Effector memory CD4-positive, alpha-beta T cell (primary cell): ENCODE results near the gene HSD11B2.

ENCODE experiments used
- DNase-seq, 3 donors: peaks; one replicate each; pipeline ENCODE4 v3.0.0-alpha.2; 2020
- H3K27ac ChIP-seq: 2 replicates; pipeline ENCODE4 v1.7.0; 2013; ENCODE audit warnings: mild to moderate bottlenecking, low read length, moderate library complexity; ENCODE audit not compliant: insufficient read depth, poor library complexity, severe bottlenecking
- H3K27me3 ChIP-seq: replicated peaks from 2 replicates; pipeline ENCODE4 v1.7.0; 2013; ENCODE audit warnings: mild to moderate bottlenecking, low read length; ENCODE audit not compliant: insufficient read depth, control insufficient read depth, poor library complexity, severe bottlenecking
- H3K36me3 ChIP-seq: 2 replicates; pipeline ENCODE4 v1.7.0; 2013; ENCODE audit warnings: mild to moderate bottlenecking, low read length, moderate library complexity; ENCODE audit not compliant: control insufficient read depth, insufficient read depth
- H3K4me1 ChIP-seq: 2 replicates; pipeline ENCODE4 v1.7.0; 2013; ENCODE audit warnings: low read length, mild to moderate bottlenecking; ENCODE audit not compliant: control insufficient read depth, insufficient read depth, poor library complexity, severe bottlenecking
- H3K4me3 ChIP-seq: 2 replicates; pipeline ENCODE4 v1.7.0; 2013; ENCODE audit warnings: low read length, low read depth, mild to moderate bottlenecking; ENCODE audit not compliant: insufficient read depth, poor library complexity, severe bottlenecking
- H3K9me3 ChIP-seq: 2 replicates; pipeline ENCODE4 v1.7.0; 2013; ENCODE audit warnings: mild to moderate bottlenecking, low read length, moderate library complexity; ENCODE audit not compliant: control insufficient read depth

The HSD11B2 gene

DNA sequence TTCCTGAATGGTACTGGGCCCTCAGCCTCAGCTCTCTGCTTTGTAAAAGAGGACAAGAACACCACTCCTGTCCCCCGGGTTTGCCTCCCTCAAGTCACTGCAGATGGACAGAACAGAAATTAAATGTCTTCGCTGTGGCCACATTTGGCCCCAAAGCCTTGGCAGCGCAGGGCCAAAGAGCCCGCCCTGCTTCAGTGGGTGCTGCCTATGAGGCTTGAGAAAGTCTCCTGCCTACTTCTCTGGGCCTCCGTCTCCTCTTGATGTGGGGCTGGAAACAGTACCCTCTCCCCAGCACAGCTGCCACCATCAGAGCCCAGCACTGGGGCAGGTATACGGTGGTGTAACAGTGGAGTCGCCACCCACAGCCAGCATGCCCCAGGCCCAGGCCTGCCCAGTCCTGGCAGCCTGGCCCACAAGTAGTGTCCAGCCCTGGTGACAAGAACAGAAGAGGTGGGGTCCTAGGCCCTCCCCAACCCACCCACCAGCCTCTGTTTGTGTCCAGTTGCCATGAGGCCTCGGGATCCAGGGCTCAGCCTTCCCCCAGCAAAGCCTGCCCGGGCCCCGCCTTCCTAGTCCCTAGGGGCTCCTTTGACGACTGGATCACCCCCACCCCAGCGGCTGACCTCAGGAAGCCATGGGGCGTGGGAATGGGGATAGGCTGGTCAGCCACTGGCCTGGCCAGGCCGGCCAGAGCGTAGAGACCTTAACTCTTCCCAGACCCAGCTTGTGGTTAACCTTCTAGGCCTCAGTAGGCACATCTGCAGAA is 33.7 kb upstream of the HSD11B2 start:
- H3K27me3 ChIP-seq, result peaks cover 31% of the 10 kb centered on the region
- no peak for DNase-seq
- H3K4me1 ChIP-seq, result peaks cover 15% of the 10 kb centered on the region
- no peaks in the 10 kb centered on the region for H3K36me3 ChIP-seq
- no peak overlapping the region for H3K4me3 ChIP-seq
- no peak overlapping the region for H3K27ac ChIP-seq
- H3K9me3 ChIP-seq, result no peaks in the 10 kb centered on the region

DNA sequence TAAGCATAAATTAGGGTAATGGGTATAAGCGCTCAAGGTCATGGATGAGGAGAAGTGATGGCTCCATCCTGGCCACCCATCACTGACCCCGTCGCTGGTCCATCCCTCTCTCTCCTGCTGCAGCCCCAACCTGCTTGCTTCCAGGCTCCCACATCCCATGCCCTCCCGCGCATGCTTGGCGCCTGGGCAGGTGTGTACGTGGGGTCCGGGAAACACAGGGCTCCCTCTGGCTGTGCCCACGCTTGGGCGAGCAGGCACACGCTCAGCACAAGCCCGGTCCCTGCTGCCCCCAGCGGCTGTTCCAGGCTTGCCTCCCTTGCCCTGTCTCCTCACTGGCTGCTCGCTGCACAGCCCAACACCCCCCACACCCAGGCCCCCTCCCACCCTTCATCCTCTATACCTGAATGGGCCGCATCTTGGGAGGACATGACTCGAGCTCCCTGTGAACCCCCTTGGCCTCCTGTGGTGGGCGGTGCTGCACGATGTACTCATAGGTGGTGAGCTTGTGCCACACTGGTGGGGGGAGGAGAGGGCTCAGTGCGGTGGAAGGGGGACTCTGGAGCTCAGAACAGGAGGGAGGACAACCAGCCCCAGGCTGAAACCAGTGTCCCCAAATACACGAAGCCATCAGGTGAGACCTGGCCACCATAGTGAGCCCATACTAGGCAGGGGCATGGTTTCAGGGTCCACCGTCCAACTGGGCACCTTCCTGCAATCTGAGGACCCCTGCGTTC is 32.9 kb upstream of the HSD11B2 start:
- Histone ChIP-seq H3K9me3 (no peaks in the 10 kb centered on the region), H3K36me3 (no peaks in the 10 kb centered on the region), H3K4me1 (peaks cover 15% of the 10 kb centered on the region), H3K27ac (no peak overlapping the region), H3K27me3 (peaks cover 30% of the 10 kb centered on the region), H3K4me3 (no peak overlapping the region)
- no peak for DNase-seq

DNA sequence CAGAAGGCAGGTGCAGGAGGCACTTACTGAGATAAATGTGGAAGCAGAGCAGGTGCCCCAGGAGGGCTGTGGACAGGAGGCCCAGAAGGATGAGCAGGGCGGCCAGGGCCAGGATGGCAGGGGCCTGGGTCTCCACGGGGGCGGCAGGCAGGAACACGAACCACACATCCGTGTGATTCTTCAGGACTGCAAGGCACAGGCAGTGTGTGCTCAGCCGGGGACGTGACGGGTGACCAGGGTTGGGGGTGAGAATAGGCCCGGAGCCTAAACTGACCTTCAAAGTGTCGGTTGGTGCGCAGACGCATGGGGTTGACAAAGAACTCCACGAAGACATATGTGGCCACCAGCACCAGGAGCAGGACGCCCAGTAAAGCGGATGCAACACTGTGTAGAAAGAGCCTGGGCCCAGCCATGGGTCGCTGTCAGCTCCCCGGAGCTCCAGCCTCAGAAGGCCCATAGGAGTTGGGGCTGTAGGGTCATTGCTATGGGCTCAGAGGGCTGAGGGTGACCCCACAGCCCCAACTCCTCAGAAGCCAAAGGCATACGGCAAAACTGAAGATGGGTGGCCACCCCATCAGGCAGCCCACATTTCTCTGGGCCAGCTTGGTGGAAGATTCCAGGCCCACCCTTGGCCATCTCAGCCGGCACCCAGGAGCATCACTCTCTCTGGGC is 32.2 kb upstream of the HSD11B2 start:
- H3K9me3 ChIP-seq, result no peaks in the 10 kb centered on the region
- DNase-seq, result no peak
- peaks cover 22% of the 10 kb centered on the region for H3K27me3 ChIP-seq
- no peaks in the 10 kb centered on the region for H3K36me3 ChIP-seq
- H3K27ac ChIP-seq, result no peak overlapping the region
- H3K4me3 ChIP-seq, result no peak overlapping the region
- H3K4me1 ChIP-seq, result peaks cover 9% of the 10 kb centered on the region

DNA sequence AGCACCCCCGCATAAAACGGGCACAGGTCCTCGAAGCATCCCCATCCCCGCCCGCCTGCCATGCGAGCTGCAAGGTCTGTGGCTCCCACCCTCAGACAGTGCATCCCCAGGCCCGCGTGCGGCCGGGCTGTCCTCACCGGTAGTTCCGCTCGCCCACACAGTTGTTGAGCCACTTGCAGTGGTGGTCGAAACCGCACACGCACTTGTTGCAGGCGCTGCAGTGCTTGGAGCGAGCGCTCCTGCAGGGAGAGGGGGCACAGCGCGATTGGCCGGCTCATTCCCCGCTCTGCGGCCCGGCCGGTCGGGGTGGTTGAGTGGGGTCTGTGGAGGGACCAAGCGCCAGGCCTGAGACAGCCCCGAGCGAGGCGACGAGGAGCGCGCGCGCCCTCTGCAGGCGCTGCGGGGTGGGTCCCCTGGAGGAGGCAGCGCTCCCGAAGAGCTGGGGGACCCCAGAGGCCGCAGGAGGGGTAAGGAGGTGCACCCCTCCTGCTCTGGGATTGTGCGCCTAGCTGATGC is 31.6 kb upstream of the HSD11B2 start:
- Histone ChIP-seq H3K4me3 (no peak overlapping the region), H3K9me3 (no peaks in the 10 kb centered on the region), H3K27ac (no peak overlapping the region), H3K36me3 (no peaks in the 10 kb centered on the region), H3K4me1 (peaks cover 3% of the 10 kb centered on the region), H3K27me3 (peaks cover 17% of the 10 kb centered on the region)
- no peak for DNase-seq

DNA sequence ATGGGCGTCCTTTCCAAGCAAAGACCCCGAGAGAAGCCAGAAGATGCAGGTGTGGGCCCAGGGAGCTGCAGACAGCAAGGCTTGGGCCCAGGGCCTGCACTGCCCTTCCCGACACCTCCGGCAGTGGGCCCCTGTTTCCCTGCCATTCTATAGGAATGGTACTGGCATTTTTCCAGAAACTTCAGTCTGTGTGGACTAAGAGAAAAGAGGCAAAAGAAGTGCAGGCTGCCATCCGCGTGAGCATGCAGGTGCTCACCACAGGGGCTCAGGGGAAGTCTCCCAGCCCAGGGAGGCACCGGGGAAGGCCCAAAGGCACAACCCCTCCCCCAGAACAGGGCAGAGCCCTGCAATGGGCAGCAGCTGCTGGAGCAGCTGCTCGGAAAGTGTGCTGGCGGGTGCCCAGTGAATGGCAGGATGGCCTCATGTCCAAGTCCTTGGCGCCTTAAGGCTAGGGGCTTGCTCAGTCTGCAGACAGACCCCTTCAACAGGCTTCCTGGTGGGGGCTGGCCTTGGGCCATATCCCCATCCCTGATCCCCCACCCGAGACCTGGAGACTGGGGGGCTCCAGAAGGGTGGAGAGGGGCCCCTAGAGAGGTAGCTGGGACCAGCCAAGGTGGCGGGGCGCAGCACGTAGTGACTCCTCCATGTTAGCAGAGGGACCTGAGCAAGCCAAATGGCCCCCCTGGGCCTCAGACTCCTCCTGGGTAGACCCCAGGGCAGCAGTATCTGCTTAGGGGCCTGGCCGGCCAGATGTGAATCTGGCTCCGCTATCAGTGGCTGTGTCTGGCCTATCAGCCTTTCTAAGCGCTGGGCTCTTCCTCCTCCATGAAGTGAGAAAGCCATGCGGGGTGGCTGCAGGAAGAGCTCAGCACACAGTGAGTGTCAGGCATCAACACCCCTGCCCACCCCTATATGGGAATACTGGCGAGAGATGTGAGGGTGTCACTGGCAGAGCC is 30.9 kb upstream of the HSD11B2 start:
- H3K4me3 ChIP-seq, result no peak overlapping the region
- H3K27ac ChIP-seq, result no peak overlapping the region
- no peaks in the 10 kb centered on the region for H3K36me3 ChIP-seq
- H3K27me3 ChIP-seq, result peaks cover 10% of the 10 kb centered on the region
- no peak for DNase-seq
- H3K9me3 ChIP-seq, result no peaks in the 10 kb centered on the region
- no peaks in the 10 kb centered on the region for H3K4me1 ChIP-seq

DNA sequence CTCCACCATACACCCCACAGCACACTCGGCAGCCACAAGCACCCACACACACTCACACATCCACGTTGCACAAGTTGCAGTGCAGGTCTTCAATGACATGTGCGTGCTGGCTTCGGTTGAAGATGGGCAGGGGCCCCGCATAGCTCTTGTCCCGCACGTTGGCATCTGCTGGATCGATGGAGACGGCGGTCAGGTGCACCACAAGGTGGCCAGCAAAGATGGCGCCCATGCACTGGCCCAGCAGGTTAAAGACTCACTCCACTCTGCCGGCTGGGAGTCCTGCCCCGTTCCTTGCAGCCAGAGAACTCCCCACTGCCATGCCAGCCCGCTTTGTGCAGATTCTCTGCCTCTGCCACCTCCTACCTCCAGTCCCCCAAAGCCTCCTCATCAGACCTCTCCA is 30.0 kb upstream of the HSD11B2 start:
- Histone ChIP-seq H3K27ac (no peak overlapping the region), H3K4me3 (no peak overlapping the region), H3K27me3 (peaks cover 2% of the 10 kb centered on the region), H3K36me3 (no peaks in the 10 kb centered on the region), H3K9me3 (no peaks in the 10 kb centered on the region), H3K4me1 (no peaks in the 10 kb centered on the region)
- no peak for DNase-seq

DNA sequence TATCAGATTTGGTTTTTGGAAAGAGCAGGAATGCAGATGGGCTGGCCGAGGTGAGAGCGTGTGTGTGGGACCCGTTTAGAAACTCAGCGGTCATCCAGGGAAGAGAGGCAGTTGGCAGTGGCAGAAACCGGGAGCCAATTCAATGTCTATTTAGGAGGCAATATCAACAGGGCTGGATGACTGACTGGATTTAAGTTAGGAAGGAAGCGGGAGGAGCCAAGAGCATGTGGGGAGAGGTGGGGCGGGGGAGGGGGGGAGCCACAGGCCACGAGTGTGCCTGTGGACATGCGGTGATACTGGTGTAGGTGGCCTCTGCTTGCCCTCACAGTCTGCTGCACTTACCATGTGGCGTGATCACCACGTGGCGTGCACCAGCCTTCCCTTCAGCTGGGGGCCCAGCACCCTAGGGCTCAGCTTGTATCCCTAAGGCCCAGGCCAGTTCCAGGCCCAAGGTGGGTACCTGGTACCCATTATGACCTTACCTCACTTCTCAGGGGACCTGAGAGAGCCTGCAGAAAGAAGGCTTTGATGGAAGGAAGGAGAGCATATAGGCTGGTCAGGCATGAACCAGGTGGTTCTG is 26.9 kb upstream of the HSD11B2 start:
- no peaks in the 10 kb centered on the region for H3K4me1 ChIP-seq
- no peak for DNase-seq
- H3K36me3 ChIP-seq, result no peaks in the 10 kb centered on the region
- H3K4me3 ChIP-seq, result no peak overlapping the region
- no peaks in the 10 kb centered on the region for H3K27me3 ChIP-seq
- H3K27ac ChIP-seq, result no peak overlapping the region
- H3K9me3 ChIP-seq, result no peaks in the 10 kb centered on the region

DNA sequence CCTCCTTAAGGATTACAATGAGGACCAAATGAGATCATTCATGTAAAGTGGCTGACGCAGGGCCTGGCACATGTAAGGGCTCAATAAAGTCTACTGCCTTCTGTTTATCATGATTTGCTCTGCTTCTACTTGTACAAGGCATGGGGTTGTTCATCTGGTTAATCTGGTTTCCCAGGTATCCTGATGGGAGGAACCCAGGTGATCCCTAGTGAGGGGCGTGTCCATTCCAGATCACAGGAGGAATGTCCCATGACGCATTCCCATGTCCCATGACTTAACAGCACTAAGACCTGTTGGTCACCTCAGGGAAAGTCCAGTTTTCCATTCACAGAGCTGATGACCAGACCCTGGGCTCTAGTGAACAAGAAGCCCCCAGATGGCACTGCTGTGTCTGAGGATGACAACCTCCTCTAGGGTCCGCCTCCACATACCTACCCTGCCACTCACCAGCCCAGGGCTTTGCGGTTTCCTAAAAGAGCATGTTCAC is 26.1 kb upstream of the HSD11B2 start:
- H3K9me3 ChIP-seq, result no peaks in the 10 kb centered on the region
- H3K27ac ChIP-seq, result no peak overlapping the region
- no peaks in the 10 kb centered on the region for H3K4me1 ChIP-seq
- no peak overlapping the region for H3K4me3 ChIP-seq
- DNase-seq, result no peak
- H3K36me3 ChIP-seq, result no peaks in the 10 kb centered on the region
- no peaks in the 10 kb centered on the region for H3K27me3 ChIP-seq

DNA sequence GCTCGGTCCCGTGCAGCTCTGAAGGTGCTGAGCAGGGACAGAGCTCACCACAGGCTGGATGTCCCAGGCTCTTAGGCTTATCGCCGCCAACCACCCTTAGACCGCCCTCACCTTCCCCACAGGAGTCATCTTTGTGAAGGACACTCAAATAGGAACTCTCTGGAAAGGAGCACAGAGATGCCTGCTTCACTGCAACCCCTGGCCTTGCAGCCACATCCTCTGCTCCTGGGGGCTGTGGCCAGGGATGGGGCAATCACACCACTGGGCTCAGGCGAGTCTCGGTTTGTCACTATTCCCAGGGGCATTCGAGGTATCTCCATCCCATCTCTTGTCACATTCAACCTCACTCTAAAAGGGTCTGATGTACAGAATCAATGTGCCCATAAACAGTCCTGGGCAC is 25.6 kb upstream of the HSD11B2 start:
- Histone ChIP-seq H3K27me3 (no peaks in the 10 kb centered on the region), H3K36me3 (no peaks in the 10 kb centered on the region), H3K27ac (no peak overlapping the region), H3K9me3 (no peaks in the 10 kb centered on the region), H3K4me1 (no peaks in the 10 kb centered on the region), H3K4me3 (no peak overlapping the region)
- no peak for DNase-seq
